ENCODE measurements around the gene TAMALIN. TPM values are rescaled to one million over a fixed set of nuclear protein-coding genes. Genes with fewer than 3 reads are reported as not detected.

The TAMALIN gene
- total RNA-seq, 2 experiments from 2014 or later, result 495 to 525 TPM

GRCh38 chr12:52035190-52035589, 28.4 kb downstream of the TAMALIN start:
- Mint-ChIP-seq H3K9me3 (no peaks in the 10 kb centered on the region), H3K36me3 (ENCODE audit: low read depth) (no peaks in the 10 kb centered on the region), H3K27me3 (no peaks in the 10 kb centered on the region), H3K4me1 (ENCODE audit: low read depth) (peaks cover 47% of the 10 kb centered on the region), H3K27ac (peak overlapping the region; percentile 86), H3K4me3 (peak overlapping the region; percentile 42)
- no peak for DNase-seq
- Histone ChIP-seq H3K27ac (ENCODE audit: low read depth in 1 of 2, low read length in 2 of 2) (no peak overlapping the region), H3K4me1 (ENCODE audit: insufficient read depth, low read length) (peaks cover 46% of the 10 kb centered on the region), H3K4me3 (ENCODE audit: low read length) (no peak overlapping the region), H3K36me3 (ENCODE audit: insufficient read depth, low read length) (no peaks in the 10 kb centered on the region), H3K9me3 (ENCODE audit: control insufficient read depth in 1 of 2, insufficient read depth in 1 of 2, low read length in 2 of 2) (no peaks in the 10 kb centered on the region), H3K27me3 (ENCODE audit: control insufficient read depth in 1 of 2, insufficient read depth in 2 of 2, low read length in 2 of 2) (no peaks in the 10 kb centered on the region)
- intact Hi-C loops (cut with DNase I, micrococcal nuclease), result loop anchor here in 1 of 2 experiments (1.0 kb wide), 1 partner anchor 14 kb away; no protein-coding TSS in a partner anchor
- TF ChIP-seq CTCF (IDR thresholded peaks at IDR 0.05), result no peak
- ChIA-PET CTCF (interaction anchor here (1.1 to 9.8 kb wide), 2 partner anchors 12 to 34 kb away, joined by 3 to 89 read pairs; no protein-coding TSS in a partner anchor), POLR2A (interaction anchor here (3.3 kb wide), 1 partner anchor 16 kb away, joined by 15 read pairs; the partner anchor contains the start of gene NR4A1)
- no peak for ATAC-seq (ENCODE audit: poor library complexity)

GRCh38 chr12:52035926-52036325, 29.2 kb downstream of the TAMALIN start:
- ChIA-PET CTCF (interaction anchor here (1.6 to 9.8 kb wide), 2 partner anchors 13 to 15 kb away, joined by 5 to 89 read pairs; partner anchors contain the start of gene NR4A1), POLR2A (interaction anchor here (1.3 to 3.3 kb wide), 3 partner anchors 10 to 34 kb away, joined by 4 to 15 read pairs (median 7); partner anchors contain the start of genes ATG101 and NR4A1)
- no peak for TF ChIP-seq CTCF (IDR thresholded peaks at IDR 0.05)
- no peak for DNase-seq
- H3K4me1 ChIP-seq (ENCODE audit: insufficient read depth, low read length), result peaks cover 46% of the 10 kb centered on the region
- no peaks in the 10 kb centered on the region for H3K36me3 ChIP-seq (ENCODE audit: insufficient read depth, low read length)
- no peaks in the 10 kb centered on the region for H3K27me3 ChIP-seq (ENCODE audit: control insufficient read depth in 1 of 2, insufficient read depth in 2 of 2, low read length in 2 of 2)
- H3K27ac ChIP-seq (ENCODE audit: low read depth in 1 of 2, low read length in 2 of 2), result no peak overlapping the region
- peak overlapping the region; percentile 78 for H3K4me3 Mint-ChIP-seq
- ATAC-seq (ENCODE audit: poor library complexity), result no peak
- H3K4me3 ChIP-seq (ENCODE audit: low read length), result no peak overlapping the region
- intact Hi-C loops (cut with DNase I, micrococcal nuclease), result loop anchor here (1.0 to 2.0 kb wide), 2 partner anchors 13 to 15 kb away; partner anchors contain the start of gene NR4A1 (in 1 of the 2)
- peaks cover 47% of the 10 kb centered on the region for H3K4me1 Mint-ChIP-seq (ENCODE audit: low read depth)
- no peaks in the 10 kb centered on the region for H3K9me3 ChIP-seq (ENCODE audit: control insufficient read depth in 1 of 2, insufficient read depth in 1 of 2, low read length in 2 of 2)
- H3K27ac Mint-ChIP-seq, result peak overlapping the region; percentile 86
- no peaks in the 10 kb centered on the region for H3K27me3 Mint-ChIP-seq
- no peaks in the 10 kb centered on the region for H3K36me3 Mint-ChIP-seq (ENCODE audit: low read depth)
- no peaks in the 10 kb centered on the region for H3K9me3 Mint-ChIP-seq

- peak; percentile 54 to 96 (median 78) for DNase-seq
- Mint-ChIP-seq H3K4me3 (peak overlapping the region; percentile 78), H3K9me3 (no peaks in the 10 kb centered on the region), H3K27ac (peak overlapping the region; percentile 86), H3K4me1 (ENCODE audit: low read depth) (peaks cover 50% of the 10 kb centered on the region), H3K36me3 (ENCODE audit: low read depth) (no peaks in the 10 kb centered on the region), H3K27me3 (no peaks in the 10 kb centered on the region)
- Histone ChIP-seq H3K4me1 (ENCODE audit: insufficient read depth, low read length) (peaks cover 52% of the 10 kb centered on the region), H3K27me3 (ENCODE audit: control insufficient read depth in 1 of 2, insufficient read depth in 2 of 2, low read length in 2 of 2) (no peaks in the 10 kb centered on the region), H3K4me3 (ENCODE audit: low read length) (peak overlapping the region; percentile 53), H3K9me3 (ENCODE audit: control insufficient read depth in 1 of 2, insufficient read depth in 1 of 2, low read length in 2 of 2) (no peaks in the 10 kb centered on the region), H3K27ac (ENCODE audit: low read depth in 1 of 2, low read length in 2 of 2) (peak overlapping the region; percentile 50 to 75), H3K36me3 (ENCODE audit: insufficient read depth, low read length) (no peaks in the 10 kb centered on the region)
- CTCF ChIA-PET, result interaction anchor here (1.0 to 9.8 kb wide), 3 partner anchors 13 to 33 kb away, joined by 3 to 89 read pairs (median 5); partner anchors contain the start of genes ATG101 and NR4A1
- POLR2A ChIA-PET, result interaction anchor here (1.3 to 3.3 kb wide), 3 partner anchors 11 to 33 kb away, joined by 4 to 15 read pairs (median 7); partner anchors contain the start of genes ATG101 and NR4A1
- intact Hi-C loops (cut with DNase I, micrococcal nuclease), result loop anchor here in 1 of 2 experiments (2.0 kb wide), 1 partner anchor 14 kb away; the partner anchor contains the start of gene NR4A1
- no peak for TF ChIP-seq CTCF (IDR thresholded peaks at IDR 0.05)
- ATAC-seq (ENCODE audit: poor library complexity), result peak; percentile 59
Observed at GRCh38 chr12:52036587-52037171, 29.9 kb downstream of the TAMALIN start.
